Endothelial cell of umbilical vein (primary cell): ENCODE measurements around the gene OLFML2A. TPM values are rescaled to one million over a fixed set of nuclear protein-coding genes. Genes with fewer than 3 reads are reported as not detected.

Experiments used
- BruUV-seq: library from RNA; stranded (reverse); fragments of 400-500 nt; replicated peaks from 2 replicates; lab custom pipeline; 2021; lab: Mats Ljungman, UMichigan
- CTCF ChIA-PET: fragments of 300-600, 350-600 bp; sonication (Branson Sonifier 250); formaldehyde crosslinking; loops from one replicate; lab custom pipeline; 2021; ENCODE audit warnings: antibody characterized with exemption, inconsistent platforms; lab: Charles Lee
- POLR2A ChIA-PET: fragments of 300-600, 350-600 bp; sonication (Branson Sonifier 250); formaldehyde crosslinking; loops from one replicate; lab custom pipeline; 2021; ENCODE audit warnings: antibody characterized with exemption, inconsistent platforms; lab: Charles Lee
- DNase-seq: peaks from one replicate; pipeline ENCODE4 v3.0.0-alpha.2; 2011; ENCODE audit warnings: low read depth, low spot score
- FAIRE-seq: peaks from 2 replicates; lab custom pipeline; 2011; peaks lifted over from hg19 to GRCh38; lab: Jason Lieb, UNC
- H2AFZ ChIP-seq: 2 replicates; pipeline ENCODE4 v1.6.0; 2012; ENCODE audit warnings: low read depth, low read length, control low read depth, inconsistent platforms
- H3K27ac ChIP-seq: 2 replicates; pipeline ENCODE4 v1.5.1; 2011; ENCODE audit warnings: low read depth, mild to moderate bottlenecking, control low read depth, low read length, moderate library complexity; ENCODE audit not compliant: insufficient read depth
- H3K27me3 ChIP-seq, 2 experiments: 2 replicates each; pipeline versions ENCODE4 v1.6.0 to v1.6.1; 2011; ENCODE audit warnings: low read length in 2 of 2, mixed read lengths in 1 of 2; ENCODE audit not compliant: control insufficient read depth in 2 of 2, insufficient read depth in 2 of 2
- H3K36me3 ChIP-seq, 2 experiments: 2 replicates in 1 of 2; 3 replicates in 1 of 2; pipeline ENCODE4 v1.5.1; 2011; ENCODE audit warnings: low read length in 2 of 2, mild to moderate bottlenecking in 1 of 2, moderate library complexity in 1 of 2; ENCODE audit not compliant: control insufficient read depth in 2 of 2, insufficient read depth in 2 of 2; ENCODE audit errors: extremely low read depth in 1 of 2
- H3K4me1 ChIP-seq: 3 replicates; pipeline ENCODE4 v1.5.1; 2011; ENCODE audit warnings: mild to moderate bottlenecking, low read length; ENCODE audit not compliant: control insufficient read depth, insufficient read depth; ENCODE audit errors: extremely low read depth
- H3K4me2 ChIP-seq: 2 replicates; pipeline ENCODE4 v1.6.1; 2011; ENCODE audit warnings: low read length, control low read depth, mixed read lengths; ENCODE audit not compliant: insufficient read depth
- H3K4me3 ChIP-seq, 3 experiments: fragments of 200-600 bp in 1 of 3; sonication (generic), shearing (Covaris generic) in 1 of 3; replicated peaks in 1 of 3; 2 replicates each; pipeline ENCODE4 v1.5.1; 2011 to 2016; ENCODE audit warnings: control low read depth in 3 of 3, low read length in 3 of 3, mild to moderate bottlenecking in 2 of 3, inconsistent platforms in 1 of 3, low read depth in 1 of 3, moderate library complexity in 1 of 3; ENCODE audit not compliant: insufficient read depth in 1 of 3
- H3K79me2 ChIP-seq: 2 replicates; pipeline ENCODE4 v1.6.0; 2012; ENCODE audit warnings: low read length, inconsistent platforms; ENCODE audit not compliant: control insufficient read depth, insufficient read depth
- H3K9ac ChIP-seq: replicated peaks from 2 replicates; pipeline ENCODE3; 2011; ENCODE audit warnings: low read length, control low read depth; ENCODE audit not compliant: insufficient read depth; ENCODE audit errors: extremely low read depth
- H3K9me1 ChIP-seq: replicated peaks from 3 replicates; pipeline ENCODE4 v1.6.0; 2011; ENCODE audit warnings: mild to moderate bottlenecking, low read length; ENCODE audit not compliant: control insufficient read depth, insufficient read depth; ENCODE audit errors: extremely low read depth
- H3K9me3 ChIP-seq: replicated peaks from 2 replicates; pipeline ENCODE4 v1.5.1; 2012; ENCODE audit warnings: low read length, inconsistent platforms; ENCODE audit not compliant: control insufficient read depth, insufficient read depth
- H4K20me1 ChIP-seq: replicated peaks from 2 replicates; pipeline ENCODE3; 2011; ENCODE audit warnings: mild to moderate bottlenecking, low read length; ENCODE audit not compliant: control insufficient read depth, insufficient read depth; ENCODE audit errors: extremely low read depth
- GATA2 ChIP-seq: IDR thresholded peaks from 2 replicates; pipeline ENCODE4 v1.7.0; 2011; ENCODE audit warnings: low read depth, mild to moderate bottlenecking, moderate library complexity, mixed read lengths, low read length; ENCODE audit not compliant: insufficient read length, insufficient read depth
- MAX ChIP-seq: IDR thresholded peaks from 2 replicates; pipeline ENCODE4 v1.6.1; 2011; ENCODE audit not compliant: insufficient read depth, insufficient read length
- dilution Hi-C: fragments of 300-500 bp; cut with MboI; formaldehyde crosslinking; loops from one replicate; pipeline ENCODE4 v1.15.0; 2019; ENCODE audit warnings: low sequenced_read_pairs; ENCODE audit not compliant: extremely low pct_ligation_motif_present
- intact Hi-C: fragments of 100-400 bp; cut with micrococcal nuclease; formaldehyde crosslinking; loops from one replicate; pipeline ENCODE4 v1.10.0; 2022
- polyA plus RNA-seq, 4 experiments: library from polyadenylated mRNA; depleted of rRNA in 3 of 4; stranded (reverse) in 3 of 4; unstranded in 1 of 4; fragments of >200 nt; gene quantifications; 2 replicates each; pipeline versions ENCODE4 v1.2.1 to v1.2.3, GENCODE V29; 2011 to 2012; ENCODE audit warnings: missing spikeins in 1 of 4
- total RNA-seq: library from RNA; stranded (reverse); gene quantifications from 2 replicates; pipeline ENCODE4 v1.2.3, GENCODE V29; 2021

Gene OLFML2A
- total and polyA plus RNA-seq, 2 donors (not counting 3 experiments of a cell fraction or from before 2014, with no cell fraction given): 0.92 to 1.1 TPM

GRCh38 chr9:124741662-124742061, 35.3 kb upstream of the OLFML2A start:
- Histone ChIP-seq H3K4me2 (no peak overlapping the region), H3K27ac (no peak overlapping the region), H3K9me1 (no peaks in the 10 kb centered on the region), H4K20me1 (no peaks in the 10 kb centered on the region), H3K4me3 (no peak overlapping the region), H3K79me2 (no peaks in the 10 kb centered on the region), H2AFZ (no peak overlapping the region), H3K27me3 (no peaks in the 10 kb centered on the region), H3K36me3 (no peaks in the 10 kb centered on the region), H3K4me1 (no peaks in the 10 kb centered on the region), H3K9me3 (no peaks in the 10 kb centered on the region), H3K9ac (no peak overlapping the region)
- DNase-seq (no peak), FAIRE-seq (peak; percentile 64)
- TF ChIP-seq MAX (no peak), GATA2 (peak; percentile 30)
- ChIA-PET CTCF (no interaction called here), POLR2A (no interaction called here)
- intact Hi-C loops: no loop called here
- no TSS peak for BruUV-seq
- dilution Hi-C loops: no loop called here

GRCh38 chr9:124742940-124743339, 34.0 kb upstream of the OLFML2A start:
- no peak for DNase-seq
- Histone ChIP-seq H3K79me2 (no peaks in the 10 kb centered on the region), H3K27ac (no peak overlapping the region), H2AFZ (no peak overlapping the region), H3K27me3 (no peaks in the 10 kb centered on the region), H3K36me3 (no peaks in the 10 kb centered on the region), H3K4me2 (no peak overlapping the region), H3K4me1 (no peaks in the 10 kb centered on the region), H4K20me1 (no peaks in the 10 kb centered on the region), H3K9me1 (no peaks in the 10 kb centered on the region), H3K4me3 (no peak overlapping the region), H3K9me3 (no peaks in the 10 kb centered on the region), H3K9ac (no peak overlapping the region)
- intact Hi-C loops (no loop called here), dilution Hi-C loops (no loop called here)
- no TSS peak for BruUV-seq
- no peak for TF ChIP-seq GATA2
- TF ChIP-seq MAX: no peak
- POLR2A ChIA-PET: no interaction called here
- FAIRE-seq: no peak
- CTCF ChIA-PET: interaction anchor here (1.0 to 2.6 kb wide), 8 partner anchors 9 to 191 kb away, joined by 3 to 16 read pairs (median 4); no protein-coding TSS in a partner anchor
